Epithelial cell of proximal tubule (primary cell): Measurements from ENCODE around the gene ACIN1. TPM values are rescaled to one million over a fixed set of nuclear protein-coding genes. Genes with fewer than 3 reads are reported as not detected.
A peak's percentile ranks its signal among the peaks of the same experiment; 100 is the strongest.

Source experiments
- DNase-seq: peaks from one replicate; pipeline ENCODE4 v3.0.0-alpha.2; 2011; ENCODE audit warnings: low read depth
- H3K4me3 ChIP-seq: 2 replicates; pipeline ENCODE4 v1.5.1; 2011; ENCODE audit warnings: low read depth, mild to moderate bottlenecking, low read length
- CTCF ChIP-seq: conservative IDR thresholded peaks from 2 replicates; pipeline ENCODE4 v1.5.1; 2012; ENCODE audit warnings: low read depth, mild to moderate bottlenecking, low read length
- total RNA-seq: library from RNA; depleted of rRNA; stranded (reverse); fragments of >200 nt; gene quantifications from 2 replicates; pipeline ENCODE4 v1.2.3, GENCODE V29; 2015

ACIN1 gene
- total RNA-seq, 1 donor from 2014 or later = 84.1 TPM

- no peak for TF ChIP-seq CTCF
- no peak overlapping the region for H3K4me3 ChIP-seq
These were observed 27.8 kb downstream of the ACIN1 start for GRCh38 chr14:23066855-23067744.

GRCh38 chr14:23066368-23066767 lies 28.6 kb downstream of the ACIN1 start:
- H3K4me3 ChIP-seq = no peak overlapping the region
- DNase-seq = no peak
- no peak for TF ChIP-seq CTCF

More at GRCh38 chr14:23066855-23067744, 27.8 kb downstream of the ACIN1 start:
- no peak for DNase-seq

- no peak for DNase-seq
- no peak for TF ChIP-seq CTCF
- H3K4me3 ChIP-seq = no peak overlapping the region
These were observed 31.3 kb downstream of the ACIN1 start for GRCh38 chr14:23063601-23064000.

- H3K4me3 ChIP-seq = no peak overlapping the region
- peak; percentile 71 for DNase-seq
- TF ChIP-seq CTCF = no peak
These were observed 32.9 kb downstream of the ACIN1 start for GRCh38 chr14:23062002-23062401.

GRCh38 chr14:23060536-23061260 lies 34.2 kb downstream of the ACIN1 start:
- no peak for TF ChIP-seq CTCF
- H3K4me3 ChIP-seq = no peak overlapping the region
- no peak for DNase-seq

- TF ChIP-seq CTCF = no peak
- no peak for DNase-seq
- H3K4me3 ChIP-seq = no peak overlapping the region
These were observed 36.1 kb downstream of the ACIN1 start for GRCh38 chr14:23058654-23059504.
